ENCODE data around the gene MT1A. TPM values are rescaled to one million over a fixed set of nuclear protein-coding genes. Genes with fewer than 3 reads are reported as not detected.
A peak's percentile ranks its signal among the peaks of the same experiment; 100 is the strongest.
"Not testable (repeated sequence)": the region's sequence is repeated elsewhere in the genome, so short reads cannot be mapped to it uniquely, and the experiment has no call there.

MT1A gene
- total RNA-seq, 4 donors from 2014 or later: 18.8 to 365 (median 93.3) TPM; not detected in 1

GRCh38 chr16:56616608-56617211 is 21.8 kb upstream of the MT1A start:
- whole genome bisulfite sequencing, 2 donors: 44 to 49% methylated on average over 23 of the region's 23 CpGs
- Histone ChIP-seq H3K27me3 (no peaks in the 10 kb centered on the region), H3K36me3 (no peaks in the 10 kb centered on the region), H3K4me1 (peaks cover 0 to 24% (median 13%) of the 10 kb centered on the region in 4 donors), H3K9me3 (no peaks in the 10 kb centered on the region), H3K4me3 (peak overlapping the region; percentile 30 to 52 (median 38)), H3K27ac (peak overlapping the region; percentile 32 to 73 (median 52))
- TF ChIP-seq EP300 (IDR thresholded peaks at IDR 0.05) (no peak), CTCF (IDR thresholded peaks at IDR 0.05) (no peak), POLR2A (IDR thresholded peaks at IDR 0.05) (no peak)
- no peak for DNase-seq (ENCODE audit: low spot score in 2 of 2)

- Histone ChIP-seq H3K36me3 (no peaks in the 10 kb centered on the region), H3K27ac (peak overlapping the region; percentile 32 to 73 (median 54)), H3K9me3 (no peaks in the 10 kb centered on the region), H3K4me1 (peaks cover 0 to 17% (median 10%) of the 10 kb centered on the region in 4 donors), H3K4me3 (peak overlapping the region; percentile 30 to 52 (median 38)), H3K27me3 (no peaks in the 10 kb centered on the region)
- 4 to 11% methylated on average over 34 to 36 of the region's 41 CpGs for WGBS, 2 donors
- DNase-seq (ENCODE audit: low spot score in 2 of 2): no peak
- peak in 1 of 2 donors; percentile 62 for TF ChIP-seq POLR2A (IDR thresholded peaks at IDR 0.05)
- TF ChIP-seq CTCF (IDR thresholded peaks at IDR 0.05): peak in 3 of 5 experiments; percentile 5 to 34 (median 23)
- TF ChIP-seq EP300 (IDR thresholded peaks at IDR 0.05): peak in 1 of 2 donors; percentile 82
Observed at GRCh38 chr16:56617212-56618085, 21.0 kb upstream of the MT1A start.

- 77 to 79% methylated on average over 6 of the region's 6 CpGs for WGBS, 2 donors
- H3K27me3 ChIP-seq: no peaks in the 10 kb centered on the region
- DNase-seq (ENCODE audit: low spot score in 2 of 2): no peak
- no peaks in the 10 kb centered on the region for H3K9me3 ChIP-seq
- no peak overlapping the region for H3K4me3 ChIP-seq
- TF ChIP-seq POLR2A (IDR thresholded peaks at IDR 0.05): no peak
- no peak for TF ChIP-seq CTCF (IDR thresholded peaks at IDR 0.05)
- TF ChIP-seq EP300 (IDR thresholded peaks at IDR 0.05): no peak
- no peaks in the 10 kb centered on the region for H3K36me3 ChIP-seq
- peak overlapping the region in 2 of 4 donors; percentile 72 to 73 for H3K27ac ChIP-seq
- peaks cover 0 to 17% (median 10%) of the 10 kb centered on the region in 4 donors for H3K4me1 ChIP-seq
Observed at GRCh38 chr16:56618138-56618537, 20.3 kb upstream of the MT1A start.

GRCh38 chr16:56620339-56620897 is 18.0 kb upstream of the MT1A start:
- no peaks in the 10 kb centered on the region for H3K27me3 ChIP-seq
- TF ChIP-seq POLR2A (IDR thresholded peaks at IDR 0.05): no peak
- TF ChIP-seq EP300 (IDR thresholded peaks at IDR 0.05): no peak
- no peak for TF ChIP-seq CTCF (IDR thresholded peaks at IDR 0.05)
- H3K4me1 ChIP-seq: peaks cover 0 to 25% (median 12%) of the 10 kb centered on the region in 4 donors
- no peaks in the 10 kb centered on the region for H3K36me3 ChIP-seq
- DNase-seq (ENCODE audit: low spot score in 2 of 2): no peak
- H3K4me3 ChIP-seq: no peak overlapping the region
- no peak overlapping the region for H3K27ac ChIP-seq
- 85 to 92% methylated on average over 7 of the region's 8 CpGs for WGBS, 2 donors
- no peaks in the 10 kb centered on the region for H3K9me3 ChIP-seq

GRCh38 chr16:56621665-56622445 is 16.6 kb upstream of the MT1A start:
- 56 to 66% methylated on average over 4 of the region's 4 CpGs for WGBS, 2 donors
- H3K4me3 ChIP-seq; H3K27me3 ChIP-seq; H3K36me3 ChIP-seq; H3K9me3 ChIP-seq; DNase-seq (ENCODE audit: low spot score in 2 of 2): not testable (repeated sequence)
- H3K27ac ChIP-seq: peak overlapping the region in 2 of 4 donors; percentile 28 to 29
- peaks cover 0 to 35% (median 15%) of the 10 kb centered on the region in 4 donors for H3K4me1 ChIP-seq

GRCh38 chr16:56623184-56623583 is 15.3 kb upstream of the MT1A start:
- not testable (repeated sequence) for H3K4me3 ChIP-seq; DNase-seq (ENCODE audit: low spot score in 2 of 2); H3K9me3 ChIP-seq; H3K27me3 ChIP-seq; H3K27ac ChIP-seq; H3K36me3 ChIP-seq
- peaks cover 0 to 29% (median 8%) of the 10 kb centered on the region in 4 donors for H3K4me1 ChIP-seq
- WGBS, 2 donors: 92 to 94% methylated on average over 5 of the region's 5 CpGs

All from tibial nerve (tissue), 4 donors.